ENCODE data around the gene RPP40. TPM values are rescaled to one million over a fixed set of nuclear protein-coding genes. Genes with fewer than 3 reads are reported as not detected.

RPP40 gene
- total RNA-seq, 3 donors from 2014 or later, result 5.9 to 9.2 (median 7.5) TPM

DNA sequence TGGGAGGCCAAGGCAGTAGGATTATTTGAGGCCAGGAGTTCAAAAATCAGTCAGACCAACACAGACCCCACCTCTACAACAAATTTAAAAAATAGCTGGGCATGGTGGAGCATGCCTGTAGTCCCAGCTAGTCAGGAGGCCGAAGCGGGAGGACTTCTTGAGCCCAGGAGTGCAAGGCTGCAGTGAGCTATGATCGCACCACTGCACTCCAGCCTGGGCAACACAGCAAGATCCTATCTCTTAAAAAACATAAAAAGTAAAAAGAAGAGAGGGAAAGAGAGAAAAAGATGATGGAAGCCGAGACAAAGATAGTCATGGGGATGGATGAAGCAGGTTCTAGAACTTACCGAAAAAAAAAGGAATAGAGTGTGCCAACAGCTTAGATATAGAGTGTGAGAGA is 25.8 kb upstream of the RPP40 start:
- no peak overlapping the region for H3K27ac ChIP-seq
- no peak overlapping the region for H3K4me3 ChIP-seq
- no peaks in the 10 kb centered on the region for H3K27me3 ChIP-seq
- no peaks in the 10 kb centered on the region for H3K9me3 ChIP-seq
- H3K36me3 ChIP-seq, result no peaks in the 10 kb centered on the region
- H3K4me1 ChIP-seq, result no peaks in the 10 kb centered on the region
- no peak for DNase-seq (ENCODE audit: low spot score in 2 of 2)
- intact Hi-C loops (cut with DNase I; ENCODE audit: low total_unique reads), result no loop called here
- TF ChIP-seq POLR2AphosphoS5 (IDR thresholded peaks at IDR 0.05) (no peak), POLR2A (IDR thresholded peaks at IDR 0.05) (no peak)
- TF ChIP-seq, protein P1, sequence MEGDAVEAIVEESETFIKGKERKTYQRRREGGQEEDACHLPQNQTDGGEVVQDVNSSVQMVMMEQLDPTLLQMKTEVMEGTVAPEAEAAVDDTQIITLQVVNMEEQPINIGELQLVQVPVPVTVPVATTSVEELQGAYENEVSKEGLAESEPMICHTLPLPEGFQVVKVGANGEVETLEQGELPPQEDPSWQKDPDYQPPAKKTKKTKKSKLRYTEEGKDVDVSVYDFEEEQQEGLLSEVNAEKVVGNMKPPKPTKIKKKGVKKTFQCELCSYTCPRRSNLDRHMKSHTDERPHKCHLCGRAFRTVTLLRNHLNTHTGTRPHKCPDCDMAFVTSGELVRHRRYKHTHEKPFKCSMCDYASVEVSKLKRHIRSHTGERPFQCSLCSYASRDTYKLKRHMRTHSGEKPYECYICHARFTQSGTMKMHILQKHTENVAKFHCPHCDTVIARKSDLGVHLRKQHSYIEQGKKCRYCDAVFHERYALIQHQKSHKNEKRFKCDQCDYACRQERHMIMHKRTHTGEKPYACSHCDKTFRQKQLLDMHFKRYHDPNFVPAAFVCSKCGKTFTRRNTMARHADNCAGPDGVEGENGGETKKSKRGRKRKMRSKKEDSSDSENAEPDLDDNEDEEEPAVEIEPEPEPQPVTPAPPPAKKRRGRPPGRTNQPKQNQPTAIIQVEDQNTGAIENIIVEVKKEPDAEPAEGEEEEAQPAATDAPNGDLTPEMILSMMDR (IDR thresholded peaks at IDR 0.05), result no peak

DNA sequence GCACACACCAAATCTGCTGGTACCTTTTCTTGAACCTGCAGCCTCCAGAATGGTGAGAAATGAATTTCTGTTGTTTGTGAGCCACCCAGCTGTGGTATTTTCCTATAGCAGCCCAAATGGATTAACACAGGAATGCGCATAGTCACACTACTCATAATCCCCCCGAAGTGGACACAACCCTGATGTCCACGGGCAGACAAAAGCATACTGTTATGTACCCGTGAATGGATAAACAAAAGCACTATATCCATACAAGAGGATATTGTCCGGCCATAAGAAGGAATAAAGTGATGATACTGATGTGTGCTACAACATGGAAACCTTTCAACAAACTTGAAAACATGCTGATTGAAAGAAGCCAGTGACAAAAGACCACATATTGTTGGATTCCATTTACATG is 25.1 kb upstream of the RPP40 start:
- TF ChIP-seq, protein P1 (IDR thresholded peaks at IDR 0.05), result no peak
- no peak for TF ChIP-seq POLR2A (IDR thresholded peaks at IDR 0.05)
- TF ChIP-seq POLR2AphosphoS5 (IDR thresholded peaks at IDR 0.05), result no peak
- DNase-seq (ENCODE audit: low spot score in 2 of 2), result no peak
- no peaks in the 10 kb centered on the region for H3K36me3 ChIP-seq
- H3K4me1 ChIP-seq, result no peaks in the 10 kb centered on the region
- no peaks in the 10 kb centered on the region for H3K9me3 ChIP-seq
- no peak overlapping the region for H3K27ac ChIP-seq
- intact Hi-C loops (cut with DNase I; ENCODE audit: low total_unique reads), result no loop called here
- no peak overlapping the region for H3K4me3 ChIP-seq
- no peaks in the 10 kb centered on the region for H3K27me3 ChIP-seq

DNA sequence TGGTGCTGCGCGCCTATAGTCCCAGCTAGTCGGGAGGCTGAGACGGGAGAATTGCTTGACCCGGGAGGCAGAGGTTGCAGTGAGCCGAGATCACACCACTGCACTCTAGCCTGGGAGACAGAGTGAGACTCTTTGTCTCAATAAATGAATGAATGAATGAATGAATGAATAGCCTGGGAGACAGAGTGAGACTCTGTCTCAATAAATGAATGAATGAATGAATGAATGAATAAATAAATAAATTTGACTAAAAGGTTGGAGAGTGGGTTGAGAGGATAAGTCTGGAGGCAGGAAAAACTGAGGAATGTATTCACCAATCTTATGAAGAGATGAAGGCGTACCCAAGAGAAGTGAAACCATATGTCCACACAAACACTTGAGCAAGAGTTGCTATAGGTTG is 24.5 kb upstream of the RPP40 start:
- no peaks in the 10 kb centered on the region for H3K4me1 ChIP-seq
- H3K9me3 ChIP-seq, result no peaks in the 10 kb centered on the region
- no peak overlapping the region for H3K4me3 ChIP-seq
- H3K27me3 ChIP-seq, result no peaks in the 10 kb centered on the region
- no peak for DNase-seq (ENCODE audit: low spot score in 2 of 2)
- intact Hi-C loops (cut with DNase I; ENCODE audit: low total_unique reads), result no loop called here
- H3K27ac ChIP-seq, result no peak overlapping the region
- no peaks in the 10 kb centered on the region for H3K36me3 ChIP-seq
- TF ChIP-seq POLR2A (IDR thresholded peaks at IDR 0.05) (no peak), POLR2AphosphoS5 (IDR thresholded peaks at IDR 0.05) (no peak)

DNA sequence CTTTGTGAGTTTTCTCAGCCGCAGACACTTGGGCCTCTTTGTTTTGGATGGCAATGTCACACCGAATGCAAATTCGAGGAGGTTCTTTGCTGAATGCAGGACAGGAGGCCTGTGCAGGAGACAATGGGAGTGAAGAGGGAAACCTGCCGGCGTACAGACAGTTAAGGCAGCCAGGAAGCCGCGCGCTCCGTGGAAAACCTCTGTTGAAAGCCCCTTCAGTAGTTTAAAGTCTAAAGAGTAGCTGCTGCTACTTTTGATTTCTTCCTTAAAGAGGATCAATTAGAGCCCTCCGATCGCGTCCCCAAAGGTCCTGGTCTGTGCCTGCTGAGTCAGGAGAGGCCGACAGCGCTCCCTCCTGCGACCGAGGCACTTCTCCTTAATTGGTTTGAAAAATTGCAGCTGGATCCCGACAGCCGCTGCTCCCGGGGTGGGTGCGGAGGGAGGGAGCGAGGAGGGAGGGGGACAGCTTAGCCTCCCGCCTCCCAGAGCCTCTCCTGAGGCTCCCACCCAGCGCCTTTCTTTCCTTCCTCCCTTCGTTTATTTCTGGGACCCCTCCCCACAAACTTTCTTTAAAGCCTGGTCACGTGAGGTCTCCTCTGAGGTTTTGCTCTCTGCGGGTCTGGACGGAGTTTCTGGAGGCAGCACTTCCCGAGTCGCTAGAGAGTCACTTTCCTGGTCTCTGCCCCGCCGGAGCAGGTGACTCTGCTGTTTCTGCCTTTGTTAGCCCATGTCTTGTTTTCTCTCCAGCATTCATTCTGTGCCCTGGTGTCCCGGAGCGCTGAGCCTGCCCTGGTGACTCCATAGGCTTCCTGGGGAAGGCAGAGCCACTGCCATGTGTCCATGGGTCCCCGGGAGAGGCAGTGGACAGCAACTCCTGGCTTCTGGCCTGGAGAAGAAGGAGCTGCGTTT is 22.3 kb upstream of the RPP40 start:
- DNase-seq (ENCODE audit: low spot score in 2 of 2), result peak in 1 of 2 donors; percentile 46
- intact Hi-C loops (cut with DNase I; ENCODE audit: low total_unique reads), result no loop called here
- no peaks in the 10 kb centered on the region for H3K4me1 ChIP-seq
- no peaks in the 10 kb centered on the region for H3K36me3 ChIP-seq
- H3K4me3 ChIP-seq, result peak overlapping the region; percentile 52 to 77 (median 63)
- no peaks in the 10 kb centered on the region for H3K9me3 ChIP-seq
- H3K27me3 ChIP-seq, result no peaks in the 10 kb centered on the region
- TF ChIP-seq POLR2AphosphoS5 (IDR thresholded peaks at IDR 0.05), result peak in 1 of 3 donors; percentile 16
- no peak for TF ChIP-seq POLR2A (IDR thresholded peaks at IDR 0.05)
- peak overlapping the region; percentile 71 to 81 for H3K27ac ChIP-seq

DNA sequence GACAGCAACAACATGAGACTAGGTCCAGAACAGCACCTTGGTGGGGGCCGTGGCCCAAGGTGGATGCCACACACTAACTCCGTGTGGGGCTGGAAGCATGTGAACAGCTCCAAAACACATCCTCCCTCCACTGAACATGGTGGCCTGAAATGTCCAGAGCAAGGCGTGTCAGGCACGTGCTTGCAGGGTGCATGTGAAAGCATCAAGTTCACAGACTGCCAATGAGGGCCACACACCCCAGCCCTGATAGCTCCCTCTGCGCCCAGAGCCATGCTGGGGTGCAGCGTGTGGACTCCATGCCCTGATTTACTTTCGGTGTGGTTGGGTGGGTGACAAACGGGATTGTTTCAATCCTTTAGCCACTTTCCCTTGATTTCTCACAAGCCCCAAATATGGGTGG is 20.1 kb upstream of the RPP40 start:
- H3K4me1 ChIP-seq, result no peaks in the 10 kb centered on the region
- no peaks in the 10 kb centered on the region for H3K27me3 ChIP-seq
- intact Hi-C loops (cut with DNase I; ENCODE audit: low total_unique reads), result no loop called here
- no peaks in the 10 kb centered on the region for H3K36me3 ChIP-seq
- no peak overlapping the region for H3K4me3 ChIP-seq
- no peak for DNase-seq (ENCODE audit: low spot score in 2 of 2)
- no peak overlapping the region for H3K27ac ChIP-seq
- TF ChIP-seq POLR2A (IDR thresholded peaks at IDR 0.05) (no peak), POLR2AphosphoS5 (IDR thresholded peaks at IDR 0.05) (no peak)
- TF ChIP-seq, protein P1 (IDR thresholded peaks at IDR 0.05), result no peak
- no peaks in the 10 kb centered on the region for H3K9me3 ChIP-seq

DNA sequence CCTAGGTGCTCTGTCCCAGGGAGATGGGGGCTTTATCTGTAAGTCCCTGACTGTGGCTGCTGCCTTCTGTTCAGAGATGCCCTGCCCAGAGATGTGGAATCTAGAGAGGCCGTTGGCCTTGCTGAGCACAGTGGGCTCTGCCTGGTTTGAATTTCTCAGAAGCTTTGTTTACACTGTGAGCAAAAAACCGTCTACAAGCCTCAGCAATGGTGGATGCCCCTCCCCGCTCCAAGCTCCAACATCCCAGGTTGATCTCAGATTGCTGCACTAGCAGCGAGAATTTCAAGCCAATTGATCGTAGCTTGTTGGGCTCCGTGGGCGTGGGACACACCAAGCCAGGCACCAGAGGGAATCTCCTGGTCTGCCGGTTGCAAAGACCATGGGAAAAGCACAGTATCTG is 16.3 kb upstream of the RPP40 start:
- no peaks in the 10 kb centered on the region for H3K36me3 ChIP-seq
- intact Hi-C loops (cut with DNase I; ENCODE audit: low total_unique reads), result no loop called here
- no peak overlapping the region for H3K27ac ChIP-seq
- no peak for DNase-seq (ENCODE audit: low spot score in 2 of 2)
- TF ChIP-seq POLR2AphosphoS5 (IDR thresholded peaks at IDR 0.05) (no peak), POLR2A (IDR thresholded peaks at IDR 0.05) (no peak)
- TF ChIP-seq, protein P1 (IDR thresholded peaks at IDR 0.05), result no peak
- H3K4me3 ChIP-seq, result no peak overlapping the region
- no peaks in the 10 kb centered on the region for H3K9me3 ChIP-seq
- H3K27me3 ChIP-seq, result no peaks in the 10 kb centered on the region
- no peaks in the 10 kb centered on the region for H3K4me1 ChIP-seq

Data from breast epithelium (tissue), 4 donors.